ENCODE results near the gene C11orf21.

C11orf21 gene

GRCh38 chr11:2260491-2261364 is 41.0 kb downstream of the C11orf21 start:
- no peak for DNase-seq (ENCODE audit: low read depth in 2 of 2)

GRCh38 chr11:2259897-2260451 is 41.7 kb downstream of the C11orf21 start:
- no peak for DNase-seq (ENCODE audit: low read depth in 2 of 2)

GRCh38 chr11:2259466-2259830 is 42.3 kb downstream of the C11orf21 start:
- no peak for DNase-seq (ENCODE audit: low read depth in 2 of 2)

- DNase-seq (ENCODE audit: low read depth in 2 of 2): no peak
Observed at GRCh38 chr11:2258501-2259465, 42.9 kb downstream of the C11orf21 start.

- no peak for DNase-seq (ENCODE audit: low read depth in 2 of 2)
Observed at GRCh38 chr11:2256951-2257700, 44.6 kb downstream of the C11orf21 start.

- DNase-seq (ENCODE audit: low read depth in 2 of 2): no peak
Observed at GRCh38 chr11:2256293-2256913, 45.3 kb downstream of the C11orf21 start.

GRCh38 chr11:2252018-2252417 is 49.7 kb downstream of the C11orf21 start:
- DNase-seq (ENCODE audit: low read depth in 2 of 2): no peak

GRCh38 chr11:2251138-2251537 is 50.6 kb downstream of the C11orf21 start:
- DNase-seq (ENCODE audit: low read depth in 2 of 2): no peak

GRCh38 chr11:2250485-2250884 is 51.2 kb downstream of the C11orf21 start:
- no peak for DNase-seq (ENCODE audit: low read depth in 2 of 2)

GRCh38 chr11:2250041-2250440 is 51.7 kb downstream of the C11orf21 start:
- DNase-seq (ENCODE audit: low read depth in 2 of 2): no peak

GRCh38 chr11:2249189-2249916 is 52.4 kb downstream of the C11orf21 start:
- no peak for DNase-seq (ENCODE audit: low read depth in 2 of 2)

- no peak for DNase-seq (ENCODE audit: low read depth in 2 of 2)
Observed at GRCh38 chr11:2248762-2249161, 53.0 kb downstream of the C11orf21 start.

GRCh38 chr11:2248242-2248641 is 53.5 kb downstream of the C11orf21 start:
- no peak for DNase-seq (ENCODE audit: low read depth in 2 of 2)

GRCh38 chr11:2247496-2247895 is 54.2 kb downstream of the C11orf21 start:
- no peak for DNase-seq (ENCODE audit: low read depth in 2 of 2)

Data from fibroblast of skin of left quadriceps (primary cell).